ENCODE measurements around the gene C5orf34. TPM values are rescaled to one million over a fixed set of nuclear protein-coding genes. Genes with fewer than 3 reads are reported as not detected.
"Not testable (repeated sequence)": the region's sequence is repeated elsewhere in the genome, so short reads cannot be mapped to it uniquely, and the experiment has no call there.

Gene C5orf34
- total and polyA plus RNA-seq, 2 donors from 2014 or later: 0.71 to 2.3 TPM

DNA sequence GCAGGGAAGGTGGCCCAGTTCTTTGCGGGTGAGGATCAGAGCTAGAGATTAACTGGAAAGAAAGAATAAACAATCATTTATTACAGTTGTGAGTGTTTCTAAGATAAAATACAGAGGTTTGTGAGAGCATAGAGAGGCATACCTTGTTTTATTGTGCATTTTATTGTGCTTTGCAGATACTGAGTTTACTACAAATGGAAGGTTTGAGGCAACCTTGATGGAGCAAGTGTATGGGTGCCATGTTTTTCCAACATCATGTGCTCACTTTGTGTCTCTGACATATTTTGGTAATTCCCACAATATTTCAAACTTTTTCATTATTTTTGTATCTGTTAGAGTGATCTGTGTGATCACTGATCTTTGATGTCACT is 715 bp upstream of the C5orf34 start:
- Histone ChIP-seq H3K27ac (ENCODE audit: low read depth in 2 of 2, low read length in 2 of 2) (peak overlapping the region in 1 of 2 donors; percentile 78), H3K4me3 (ENCODE audit: low read length in 3 of 3) (peak overlapping the region; percentile 75 to 89 (median 81)), H3K36me3 (ENCODE audit: control insufficient read depth in 2 of 3, insufficient read depth in 3 of 3, low read length in 3 of 3) (no peaks in the 10 kb centered on the region), H3K4me1 (ENCODE audit: control insufficient read depth in 2 of 3, insufficient read depth in 2 of 3, low read depth in 1 of 3, low read length in 3 of 3) (peaks cover 0 to 6% (median 0%) of the 10 kb centered on the region in 3 donors), H3K27me3 (ENCODE audit: control insufficient read depth, insufficient read depth, low read length) (no peaks in the 10 kb centered on the region), H3K9me3 (ENCODE audit: control insufficient read depth in 2 of 3, insufficient read depth in 1 of 3, low read length in 3 of 3) (no peaks in the 10 kb centered on the region), H3K9ac (ENCODE audit: low read length in 3 of 3) (peak overlapping the region; percentile 69 to 80 (median 71))
- TF ChIP-seq, protein P1, sequence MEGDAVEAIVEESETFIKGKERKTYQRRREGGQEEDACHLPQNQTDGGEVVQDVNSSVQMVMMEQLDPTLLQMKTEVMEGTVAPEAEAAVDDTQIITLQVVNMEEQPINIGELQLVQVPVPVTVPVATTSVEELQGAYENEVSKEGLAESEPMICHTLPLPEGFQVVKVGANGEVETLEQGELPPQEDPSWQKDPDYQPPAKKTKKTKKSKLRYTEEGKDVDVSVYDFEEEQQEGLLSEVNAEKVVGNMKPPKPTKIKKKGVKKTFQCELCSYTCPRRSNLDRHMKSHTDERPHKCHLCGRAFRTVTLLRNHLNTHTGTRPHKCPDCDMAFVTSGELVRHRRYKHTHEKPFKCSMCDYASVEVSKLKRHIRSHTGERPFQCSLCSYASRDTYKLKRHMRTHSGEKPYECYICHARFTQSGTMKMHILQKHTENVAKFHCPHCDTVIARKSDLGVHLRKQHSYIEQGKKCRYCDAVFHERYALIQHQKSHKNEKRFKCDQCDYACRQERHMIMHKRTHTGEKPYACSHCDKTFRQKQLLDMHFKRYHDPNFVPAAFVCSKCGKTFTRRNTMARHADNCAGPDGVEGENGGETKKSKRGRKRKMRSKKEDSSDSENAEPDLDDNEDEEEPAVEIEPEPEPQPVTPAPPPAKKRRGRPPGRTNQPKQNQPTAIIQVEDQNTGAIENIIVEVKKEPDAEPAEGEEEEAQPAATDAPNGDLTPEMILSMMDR (IDR thresholded peaks at IDR 0.05; ENCODE audit: borderline replicate concordance, extremely low read depth, insufficient read depth): no peak
- FAIRE-seq (no peak), DNase-seq (no peak)
- intact Hi-C loops (cut with DNase I): no loop called here

DNA sequence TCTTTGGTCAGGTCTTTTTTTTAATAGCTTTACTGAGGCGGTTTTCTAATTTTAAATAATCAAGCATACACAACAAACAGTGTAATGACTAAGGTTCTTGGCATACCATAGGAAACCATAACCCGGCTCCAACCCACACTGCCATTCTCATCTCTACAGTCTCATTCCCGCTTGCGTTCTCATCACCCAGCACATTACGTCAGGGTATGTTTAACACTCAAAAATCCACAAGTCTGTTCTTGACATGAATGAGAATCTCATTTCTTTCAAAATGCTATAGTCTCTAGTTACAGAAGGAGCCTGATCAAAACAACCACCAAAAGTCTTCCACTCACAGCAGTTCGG is 505 bp downstream of the C5orf34 start:
- intact Hi-C loops (cut with DNase I): no loop called here
- FAIRE-seq (no peak), DNase-seq (peak in 1 of 5 donors; percentile 37)
- H3K9me3 ChIP-seq (ENCODE audit: control insufficient read depth in 2 of 3, insufficient read depth in 1 of 3, low read length in 3 of 3): no peaks in the 10 kb centered on the region
- peaks cover 0 to 6% (median 0%) of the 10 kb centered on the region in 3 donors for H3K4me1 ChIP-seq (ENCODE audit: control insufficient read depth in 2 of 3, insufficient read depth in 2 of 3, low read depth in 1 of 3, low read length in 3 of 3)
- no peaks in the 10 kb centered on the region for H3K27me3 ChIP-seq (ENCODE audit: control insufficient read depth, insufficient read depth, low read length)
- peak overlapping the region; percentile 79 to 98 (median 80) for H3K9ac ChIP-seq (ENCODE audit: low read length in 3 of 3)
- peak overlapping the region; percentile 75 to 89 (median 81) for H3K4me3 ChIP-seq (ENCODE audit: low read length in 3 of 3)
- H3K36me3 ChIP-seq (ENCODE audit: control insufficient read depth in 2 of 3, insufficient read depth in 3 of 3, low read length in 3 of 3): no peaks in the 10 kb centered on the region
- TF ChIP-seq, protein P1 (IDR thresholded peaks at IDR 0.05; ENCODE audit: borderline replicate concordance, extremely low read depth, insufficient read depth): no peak
- H3K27ac ChIP-seq (ENCODE audit: low read depth in 2 of 2, low read length in 2 of 2): peak overlapping the region in 1 of 2 donors; percentile 77

GRCh38 chr5:43514025-43514424 is 923 bp downstream of the C5orf34 start:
- FAIRE-seq (no peak), DNase-seq (peak in 1 of 5 donors; percentile 25)
- no peaks in the 10 kb centered on the region for H3K36me3 ChIP-seq (ENCODE audit: control insufficient read depth in 2 of 3, insufficient read depth in 3 of 3, low read length in 3 of 3)
- H3K27me3 ChIP-seq (ENCODE audit: control insufficient read depth, insufficient read depth, low read length): no peaks in the 10 kb centered on the region
- peaks cover 0 to 6% (median 0%) of the 10 kb centered on the region in 3 donors for H3K4me1 ChIP-seq (ENCODE audit: control insufficient read depth in 2 of 3, insufficient read depth in 2 of 3, low read depth in 1 of 3, low read length in 3 of 3)
- H3K9me3 ChIP-seq (ENCODE audit: control insufficient read depth in 2 of 3, insufficient read depth in 1 of 3, low read length in 3 of 3): no peaks in the 10 kb centered on the region
- H3K4me3 ChIP-seq (ENCODE audit: low read length in 3 of 3): peak overlapping the region; percentile 75 to 89 (median 81)
- intact Hi-C loops (cut with DNase I): no loop called here
- peak overlapping the region; percentile 79 to 98 (median 80) for H3K9ac ChIP-seq (ENCODE audit: low read length in 3 of 3)
- TF ChIP-seq, protein P1 (IDR thresholded peaks at IDR 0.05; ENCODE audit: borderline replicate concordance, extremely low read depth, insufficient read depth): no peak
- no peak overlapping the region for H3K27ac ChIP-seq (ENCODE audit: low read depth in 2 of 2, low read length in 2 of 2)

GRCh38 chr5:43511062-43511461 is 3.9 kb downstream of the C5orf34 start:
- FAIRE-seq; H3K4me1 ChIP-seq (ENCODE audit: control insufficient read depth in 2 of 3, insufficient read depth in 2 of 3, low read depth in 1 of 3, low read length in 3 of 3); H3K36me3 ChIP-seq (ENCODE audit: control insufficient read depth in 2 of 3, insufficient read depth in 3 of 3, low read length in 3 of 3); H3K4me3 ChIP-seq (ENCODE audit: low read length in 3 of 3); DNase-seq; H3K9me3 ChIP-seq (ENCODE audit: control insufficient read depth in 2 of 3, insufficient read depth in 1 of 3, low read length in 3 of 3); intact Hi-C loops (cut with DNase I); H3K27ac ChIP-seq (ENCODE audit: low read depth in 2 of 2, low read length in 2 of 2); H3K9ac ChIP-seq (ENCODE audit: low read length in 3 of 3); H3K27me3 ChIP-seq (ENCODE audit: control insufficient read depth, insufficient read depth, low read length): not testable (repeated sequence)
